B cell (primary cell): Measurements from ENCODE around the gene H2BW2.

Source experiments
- EZH2 ChIP-seq: IDR thresholded peaks from 2 replicates; pipeline ENCODE4 v1.6.1; 2012; ENCODE audit warnings: borderline replicate concordance, low read depth, mild to moderate bottlenecking, moderate library complexity, low read length; ENCODE audit not compliant: insufficient read depth, poor library complexity, severe bottlenecking
- TF ChIP-seq, protein P1 (sequence below): fragments of 200-600 bp; IDR thresholded peaks from one replicate; pipeline ENCODE4 v1.8.0; 2022; ENCODE audit warnings: antibody characterized with exemption, mild to moderate bottlenecking

DNA sequence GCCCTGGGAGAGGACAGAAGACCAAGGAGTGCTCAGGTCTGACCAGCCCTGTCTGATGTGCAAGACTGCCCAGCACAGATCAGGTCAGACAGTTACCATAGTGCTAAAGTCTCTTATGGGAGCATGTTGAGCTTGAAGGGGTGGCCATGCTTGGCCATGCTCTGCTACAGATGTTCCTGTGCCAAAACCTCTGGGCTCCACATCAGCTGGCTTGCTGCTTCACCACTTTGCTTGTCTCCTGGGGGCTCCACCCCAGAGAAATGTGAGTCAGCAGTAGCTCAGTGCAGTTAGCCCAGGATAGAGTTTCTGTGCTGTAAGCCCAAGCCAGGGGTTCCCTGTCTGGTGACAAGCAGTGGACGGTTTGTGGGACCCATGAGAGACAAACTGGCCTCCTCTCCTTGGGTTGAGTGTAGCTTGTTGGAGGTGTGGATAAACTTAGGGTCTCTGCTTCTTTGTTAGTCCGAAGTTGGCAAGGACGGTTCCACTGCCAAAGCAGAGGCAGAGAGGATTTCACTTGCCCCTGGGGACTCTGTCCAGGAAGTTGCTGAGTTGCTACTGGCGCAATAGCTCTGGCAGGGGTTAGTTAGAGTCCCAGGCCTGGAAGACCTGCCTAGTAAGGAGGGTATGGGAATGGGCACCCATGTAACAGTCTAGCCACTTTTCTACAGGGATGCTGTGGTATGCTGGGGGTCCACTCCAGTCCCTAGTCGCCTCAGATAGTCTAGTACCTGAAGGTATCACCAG, 45.0 kb downstream of the H2BW2 start:
- no peak for TF ChIP-seq EZH2
- TF ChIP-seq, protein P1, sequence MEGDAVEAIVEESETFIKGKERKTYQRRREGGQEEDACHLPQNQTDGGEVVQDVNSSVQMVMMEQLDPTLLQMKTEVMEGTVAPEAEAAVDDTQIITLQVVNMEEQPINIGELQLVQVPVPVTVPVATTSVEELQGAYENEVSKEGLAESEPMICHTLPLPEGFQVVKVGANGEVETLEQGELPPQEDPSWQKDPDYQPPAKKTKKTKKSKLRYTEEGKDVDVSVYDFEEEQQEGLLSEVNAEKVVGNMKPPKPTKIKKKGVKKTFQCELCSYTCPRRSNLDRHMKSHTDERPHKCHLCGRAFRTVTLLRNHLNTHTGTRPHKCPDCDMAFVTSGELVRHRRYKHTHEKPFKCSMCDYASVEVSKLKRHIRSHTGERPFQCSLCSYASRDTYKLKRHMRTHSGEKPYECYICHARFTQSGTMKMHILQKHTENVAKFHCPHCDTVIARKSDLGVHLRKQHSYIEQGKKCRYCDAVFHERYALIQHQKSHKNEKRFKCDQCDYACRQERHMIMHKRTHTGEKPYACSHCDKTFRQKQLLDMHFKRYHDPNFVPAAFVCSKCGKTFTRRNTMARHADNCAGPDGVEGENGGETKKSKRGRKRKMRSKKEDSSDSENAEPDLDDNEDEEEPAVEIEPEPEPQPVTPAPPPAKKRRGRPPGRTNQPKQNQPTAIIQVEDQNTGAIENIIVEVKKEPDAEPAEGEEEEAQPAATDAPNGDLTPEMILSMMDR: no peak
